HepG2 (cell line): ENCODE measurements around the gene UNC13D. TPM values are rescaled to one million over a fixed set of nuclear protein-coding genes. Genes with fewer than 3 reads are reported as not detected.

Experiments
- ASH2L ChIP-seq: fragments of 300-600, 200-600 bp; sonication (generic); IDR thresholded peaks from 2 replicates; pipeline ENCODE4 v1.7.0; 2017; ENCODE audit warnings: low read depth, mild to moderate bottlenecking, moderate library complexity, mixed read lengths, low read length; ENCODE audit not compliant: insufficient read length
- E2F5 ChIP-seq: sonication (generic); formaldehyde crosslinking; conservative IDR thresholded peaks from 2 replicates; pipeline ENCODE4 v1.4.0; 2020; ENCODE audit warnings: missing genetic modification reagents
- MZF1 ChIP-seq: sonication (generic); formaldehyde crosslinking; IDR thresholded peaks from 2 replicates; pipeline ENCODE4 v1.8.1; 2023; ENCODE audit warnings: mild to moderate bottlenecking, missing genetic modification reagents, borderline replicate concordance
- ZBTB39 ChIP-seq: sonication (generic); formaldehyde crosslinking; IDR thresholded peaks from 2 replicates; pipeline ENCODE4 v1.5.0; 2020; ENCODE audit warnings: missing genetic modification reagents
- ZNF317 ChIP-seq: sonication (generic); formaldehyde crosslinking; IDR thresholded peaks from 2 replicates; pipeline ENCODE4 v1.5.0; 2020; ENCODE audit warnings: mild to moderate bottlenecking, missing genetic modification reagents
- ZNF407 ChIP-seq: sonication (generic); formaldehyde crosslinking; IDR thresholded peaks from one replicate; pipeline ENCODE4 v1.5.1; 2020; ENCODE audit warnings: mild to moderate bottlenecking, missing genetic modification reagents; ENCODE audit errors: not compliant biosample characterization
- ZNF598 ChIP-seq: sonication (generic); formaldehyde crosslinking; IDR thresholded peaks from 2 replicates; pipeline ENCODE4 v1.5.1; 2020; ENCODE audit warnings: mild to moderate bottlenecking, missing genetic modification reagents, borderline replicate concordance
- ZNF660 ChIP-seq: sonication (generic); formaldehyde crosslinking; IDR thresholded peaks from 2 replicates; pipeline ENCODE4 v1.5.1; 2020; ENCODE audit warnings: mild to moderate bottlenecking, low read depth, missing genetic modification reagents, borderline replicate concordance
- ZNF691 ChIP-seq: sonication (generic); formaldehyde crosslinking; IDR thresholded peaks from 2 replicates; pipeline ENCODE4 v1.4.0; 2020; ENCODE audit warnings: missing genetic modification reagents, low read depth, mild to moderate bottlenecking, borderline replicate concordance
- ZNF781 ChIP-seq: sonication (generic); formaldehyde crosslinking; IDR thresholded peaks from 2 replicates; pipeline ENCODE4 v1.5.1; 2020; ENCODE audit warnings: borderline replicate concordance, mild to moderate bottlenecking, missing genetic modification reagents; ENCODE audit errors: not compliant biosample characterization
- ZNF883 ChIP-seq: sonication (generic); formaldehyde crosslinking; IDR thresholded peaks from 2 replicates; pipeline ENCODE4 v1.5.1; 2020; ENCODE audit warnings: mild to moderate bottlenecking, missing genetic modification reagents; ENCODE audit errors: not compliant biosample characterization
- polyA plus RNA-seq, 8 experiments: library from polyadenylated mRNA; depleted of rRNA in 3 of 8; stranded (reverse) in 7 of 8; unstranded in 1 of 8; fragments of >200 nt; fragmentation: Illumina TruSeq in 4 of 8; extraction: Trizol in 4 of 8; gene quantifications; 2 replicates each; pipeline versions ENCODE4 v1.2.1 to v1.2.3, GENCODE V29; 2011 to 2016; ENCODE audit warnings: low read depth in 4 of 8, missing spikeins in 1 of 8, mixed read lengths in 1 of 8; ENCODE audit not compliant: insufficient read depth in 1 of 8
- total RNA-seq, 5 experiments: library from RNA; depleted of rRNA; stranded (reverse); fragments of >200 nt; fragmentation: Illumina TruSeq; extraction: Trizol; gene quantifications; 2 replicates each; pipeline ENCODE4 v1.2.3, GENCODE V29; 2016; ENCODE audit warnings: low read depth in 1 of 5

UNC13D gene
- total and polyA plus RNA-seq, 2 of the 13 experiments (the other 11 are each of a cell fraction or from before 2014, with no cell fraction given) = 29.7 to 42.7 TPM

GRCh38 chr17:75827308-75828075 is 16.7 kb downstream of the UNC13D start (continued):
- TF ChIP-seq ZBTB39 (CRISPR knock-in tag) = no peak
- no peak for TF ChIP-seq ZNF691 (CRISPR knock-in tag)
- no peak for TF ChIP-seq ZNF407 (CRISPR knock-in tag)
- TF ChIP-seq ZNF883 = no peak
- TF ChIP-seq ZNF598 (CRISPR knock-in tag) = 0 out of 2 replicates have a peak, but pooled peaks have one; percentile 51
- TF ChIP-seq E2F5 (CRISPR knock-in tag) = 0 out of 2 replicates have a peak, but pooled peaks have one; percentile 16
- no peak for TF ChIP-seq ZNF781 (CRISPR knock-in tag)
- no peak for TF ChIP-seq ASH2L
- TF ChIP-seq MZF1 (CRISPR knock-in tag) = no peak
- no peak for TF ChIP-seq ZNF660
- no peak for TF ChIP-seq ZNF317 (CRISPR knock-in tag)
